ENCODE results near the gene STAT5B. TPM values are rescaled to one million over a fixed set of nuclear protein-coding genes. Genes with fewer than 3 reads are reported as not detected.

Gene STAT5B
- total and polyA plus RNA-seq, 9 of the 15 experiments (the other 6 are each of a cell fraction or from before 2014, with no cell fraction given) = 20.8 to 176 (median 92.4) TPM

DNA sequence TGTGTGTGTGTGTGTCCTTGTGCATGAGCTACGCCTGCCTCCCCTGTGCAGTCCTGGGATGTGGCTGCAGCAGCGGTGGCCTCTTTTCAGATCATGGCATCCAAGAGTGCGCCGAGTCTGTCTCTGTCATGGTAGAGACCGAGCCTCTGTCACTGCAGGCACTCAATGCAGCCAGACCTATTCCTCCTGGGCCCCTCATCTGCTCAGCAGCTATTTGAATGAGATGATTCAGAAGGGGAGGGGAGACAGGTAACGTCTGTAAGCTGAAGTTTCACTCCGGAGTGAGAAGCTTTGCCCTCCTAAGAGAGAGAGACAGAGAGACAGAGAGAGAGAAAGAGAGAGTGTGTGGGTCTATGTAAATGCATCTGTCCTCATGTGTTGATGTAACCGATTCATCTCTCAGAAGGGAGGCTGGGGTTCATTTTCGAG lies 34.6 kb upstream of the STAT5B start:
- H3K9me3 ChIP-seq (replicated peaks; ENCODE audit: control insufficient read depth, insufficient read depth, low read depth, low read length) = no peaks in the 10 kb centered on the region
- ChIA-PET POLR2A (interaction anchor here (0.9 to 2.2 kb wide), 15 partner anchors 7 to 129 kb away, joined by 3 to 17 read pairs (median 3); partner anchors contain the start of genes GHDC, KCNH4 and STAT5A), CTCF (ENCODE audit: low intra/inter-chr PET ratio) (interaction anchor here (1.5 kb wide), 1 partner anchor 89 kb away, joined by 3 read pairs; no protein-coding TSS in a partner anchor)
- peak overlapping the region; percentile 89 to 100 for H3K9ac ChIP-seq (ENCODE audit: insufficient read depth in 1 of 2, low read depth in 2 of 2, low read length in 2 of 2)
- H3K36me3 ChIP-seq (ENCODE audit: control insufficient read depth, insufficient read depth, low read length) = peaks cover 83% of the 10 kb centered on the region
- BruUV-seq (replicated peaks) = no TSS peak
- H3K4me1 ChIP-seq (replicated peaks in 1 of 2; ENCODE audit: control insufficient read depth in 2 of 2, insufficient read depth in 2 of 2, low read length in 2 of 2) = peaks cover 64 to 82% of the 10 kb centered on the region in 2 experiments
- peak; percentile 58 for FAIRE-seq
- peak overlapping the region; percentile 61 for H3K4me2 ChIP-seq (ENCODE audit: insufficient read depth, low read length)
- peak overlapping the region; percentile 100 for H3K27ac ChIP-seq (ENCODE audit: extremely low read depth, low read depth, low read length)
- peak in 1 of 4 experiments; percentile 52 for DNase-seq (ENCODE audit: extremely low read depth in 1 of 4, low spot score in 3 of 4)
- H3K27me3 ChIP-seq (ENCODE audit: control insufficient read depth in 2 of 2, insufficient read depth in 2 of 2, low read length in 2 of 2) = no peaks in the 10 kb centered on the region
- H3K79me2 ChIP-seq (ENCODE audit: control insufficient read depth, insufficient read depth, low read length) = peaks cover 59% of the 10 kb centered on the region
- no peak overlapping the region for H2AFZ ChIP-seq (ENCODE audit: low read depth, low read length)
- no peak for ATAC-seq
- intact Hi-C loops (cut with micrococcal nuclease) (loop anchor here (10.0 kb wide), 1 partner anchor 86 kb away; no protein-coding TSS in a partner anchor), in situ Hi-C loops (cut with MboI) (no loop called here)
- H3K4me3 ChIP-seq = no peak overlapping the region; the same call in 1 of the 2 replicates
- H4K20me1 ChIP-seq (replicated peaks; ENCODE audit: control insufficient read depth, insufficient read depth, low read length) = no peaks in the 10 kb centered on the region
- no peaks in the 10 kb centered on the region for H3K9me1 ChIP-seq (ENCODE audit: control insufficient read depth, insufficient read depth, low read length)
- WGBS (ENCODE audit: insufficient coverage, low coverage, missing lambda C conversion rate) = 38% methylated on average over 9 of the region's 9 CpGs
- no peak for TF ChIP-seq TBP (optimal IDR thresholded peaks at IDR 0.05; ENCODE audit: low read depth, low read length)
- 0 out of 2 replicates have a peak, but pooled peaks have one; percentile 11 for TF ChIP-seq THRAP3 (IDR thresholded peaks at IDR 0.05; ENCODE audit: borderline replicate concordance)
- peak; percentile 29; the same call in 1 of the 2 replicates for TF ChIP-seq ZNF197 (CRISPR knock-in tag; IDR thresholded peaks at IDR 0.05; ENCODE audit: low read depth)
- TF ChIP-seq NELFE (IDR thresholded peaks at IDR 0.05; ENCODE audit: insufficient read depth, insufficient read length) = no peak
- TF ChIP-seq, protein P1, sequence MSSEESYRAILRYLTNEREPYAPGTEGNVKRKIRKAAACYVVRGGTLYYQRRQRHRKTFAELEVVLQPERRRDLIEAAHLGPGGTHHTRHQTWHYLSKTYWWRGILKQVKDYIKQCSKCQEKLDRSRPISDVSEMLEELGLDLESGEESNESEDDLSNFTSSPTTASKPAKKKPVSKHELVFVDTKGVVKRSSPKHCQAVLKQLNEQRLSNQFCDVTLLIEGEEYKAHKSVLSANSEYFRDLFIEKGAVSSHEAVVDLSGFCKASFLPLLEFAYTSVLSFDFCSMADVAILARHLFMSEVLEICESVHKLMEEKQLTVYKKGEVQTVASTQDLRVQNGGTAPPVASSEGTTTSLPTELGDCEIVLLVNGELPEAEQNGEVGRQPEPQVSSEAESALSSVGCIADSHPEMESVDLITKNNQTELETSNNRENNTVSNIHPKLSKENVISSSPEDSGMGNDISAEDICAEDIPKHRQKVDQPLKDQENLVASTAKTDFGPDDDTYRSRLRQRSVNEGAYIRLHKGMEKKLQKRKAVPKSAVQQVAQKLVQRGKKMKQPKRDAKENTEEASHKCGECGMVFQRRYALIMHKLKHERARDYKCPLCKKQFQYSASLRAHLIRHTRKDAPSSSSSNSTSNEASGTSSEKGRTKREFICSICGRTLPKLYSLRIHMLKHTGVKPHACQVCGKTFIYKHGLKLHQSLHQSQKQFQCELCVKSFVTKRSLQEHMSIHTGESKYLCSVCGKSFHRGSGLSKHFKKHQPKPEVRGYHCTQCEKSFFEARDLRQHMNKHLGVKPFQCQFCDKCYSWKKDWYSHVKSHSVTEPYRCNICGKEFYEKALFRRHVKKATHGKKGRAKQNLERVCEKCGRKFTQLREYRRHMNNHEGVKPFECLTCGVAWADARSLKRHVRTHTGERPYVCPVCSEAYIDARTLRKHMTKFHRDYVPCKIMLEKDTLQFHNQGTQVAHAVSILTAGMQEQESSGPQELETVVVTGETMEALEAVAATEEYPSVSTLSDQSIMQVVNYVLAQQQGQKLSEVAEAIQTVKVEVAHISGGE (CRISPR knock-in tag; IDR thresholded peaks at IDR 0.05) = no peak
- TF ChIP-seq POLR2AphosphoS5 (IDR thresholded peaks at IDR 0.05; ENCODE audit: control insufficient read depth, insufficient read depth, low read depth, low read length) = peak; percentile 44; the same call in 1 of the 2 replicates
- no peak for TF ChIP-seq CLOCK (CRISPR knock-in tag; IDR thresholded peaks at IDR 0.05; ENCODE audit: borderline replicate concordance)
- TF ChIP-seq, protein P2, sequence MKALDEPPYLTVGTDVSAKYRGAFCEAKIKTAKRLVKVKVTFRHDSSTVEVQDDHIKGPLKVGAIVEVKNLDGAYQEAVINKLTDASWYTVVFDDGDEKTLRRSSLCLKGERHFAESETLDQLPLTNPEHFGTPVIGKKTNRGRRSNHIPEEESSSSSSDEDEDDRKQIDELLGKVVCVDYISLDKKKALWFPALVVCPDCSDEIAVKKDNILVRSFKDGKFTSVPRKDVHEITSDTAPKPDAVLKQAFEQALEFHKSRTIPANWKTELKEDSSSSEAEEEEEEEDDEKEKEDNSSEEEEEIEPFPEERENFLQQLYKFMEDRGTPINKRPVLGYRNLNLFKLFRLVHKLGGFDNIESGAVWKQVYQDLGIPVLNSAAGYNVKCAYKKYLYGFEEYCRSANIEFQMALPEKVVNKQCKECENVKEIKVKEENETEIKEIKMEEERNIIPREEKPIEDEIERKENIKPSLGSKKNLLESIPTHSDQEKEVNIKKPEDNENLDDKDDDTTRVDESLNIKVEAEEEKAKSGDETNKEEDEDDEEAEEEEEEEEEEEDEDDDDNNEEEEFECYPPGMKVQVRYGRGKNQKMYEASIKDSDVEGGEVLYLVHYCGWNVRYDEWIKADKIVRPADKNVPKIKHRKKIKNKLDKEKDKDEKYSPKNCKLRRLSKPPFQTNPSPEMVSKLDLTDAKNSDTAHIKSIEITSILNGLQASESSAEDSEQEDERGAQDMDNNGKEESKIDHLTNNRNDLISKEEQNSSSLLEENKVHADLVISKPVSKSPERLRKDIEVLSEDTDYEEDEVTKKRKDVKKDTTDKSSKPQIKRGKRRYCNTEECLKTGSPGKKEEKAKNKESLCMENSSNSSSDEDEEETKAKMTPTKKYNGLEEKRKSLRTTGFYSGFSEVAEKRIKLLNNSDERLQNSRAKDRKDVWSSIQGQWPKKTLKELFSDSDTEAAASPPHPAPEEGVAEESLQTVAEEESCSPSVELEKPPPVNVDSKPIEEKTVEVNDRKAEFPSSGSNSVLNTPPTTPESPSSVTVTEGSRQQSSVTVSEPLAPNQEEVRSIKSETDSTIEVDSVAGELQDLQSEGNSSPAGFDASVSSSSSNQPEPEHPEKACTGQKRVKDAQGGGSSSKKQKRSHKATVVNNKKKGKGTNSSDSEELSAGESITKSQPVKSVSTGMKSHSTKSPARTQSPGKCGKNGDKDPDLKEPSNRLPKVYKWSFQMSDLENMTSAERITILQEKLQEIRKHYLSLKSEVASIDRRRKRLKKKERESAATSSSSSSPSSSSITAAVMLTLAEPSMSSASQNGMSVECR (CRISPR knock-in tag; IDR thresholded peaks at IDR 0.05) = 0 out of 2 replicates have a peak, but pooled peaks have one; percentile 5
- peak; percentile 67 for TF ChIP-seq ZKSCAN8 (CRISPR knock-in tag; IDR thresholded peaks at IDR 0.05)

Measured in K562 (cell line).